ENCODE data around the gene ZNF451.

ZNF451 gene

GRCh38 chr6:57174511-57174907, 84.5 kb downstream of the ZNF451 start:
- H3K36me3 Mint-ChIP-seq (ENCODE audit: insufficient read depth) = no peaks in the 10 kb centered on the region
- no peak for DNase-seq
- ATAC-seq (replicated peaks) = no peak
- H3K4me1 Mint-ChIP-seq (ENCODE audit: low read depth in 2 of 2) = peaks cover 14 to 19% of the 10 kb centered on the region in 2 donors
- no peaks in the 10 kb centered on the region for H3K27me3 Mint-ChIP-seq
- H3K4me3 Mint-ChIP-seq = no peak overlapping the region
- H3K9me3 Mint-ChIP-seq = no peaks in the 10 kb centered on the region
- H3K27ac Mint-ChIP-seq = no peak overlapping the region

- Mint-ChIP-seq H3K27me3 (no peaks in the 10 kb centered on the region), H3K9me3 (no peaks in the 10 kb centered on the region), H3K27ac (no peak overlapping the region), H3K4me1 (ENCODE audit: low read depth in 2 of 2) (peaks cover 10 to 12% of the 10 kb centered on the region in 2 donors), H3K4me3 (no peak overlapping the region), H3K36me3 (ENCODE audit: insufficient read depth) (peaks cover 4% of the 10 kb centered on the region)
- DNase-seq (no peak), ATAC-seq (replicated peaks) (no peak)
Observed at GRCh38 chr6:57177545-57178265, 87.7 kb downstream of the ZNF451 start.

GRCh38 chr6:57180596-57180995, 90.6 kb downstream of the ZNF451 start:
- H3K27me3 Mint-ChIP-seq = no peaks in the 10 kb centered on the region
- no peak overlapping the region for H3K4me3 Mint-ChIP-seq
- no peaks in the 10 kb centered on the region for H3K9me3 Mint-ChIP-seq
- no peak for ATAC-seq (replicated peaks)
- no peak overlapping the region for H3K27ac Mint-ChIP-seq
- no peak for DNase-seq
- H3K4me1 Mint-ChIP-seq (ENCODE audit: low read depth in 2 of 2) = peaks cover 0 to under 1% of the 10 kb centered on the region in 2 donors
- H3K36me3 Mint-ChIP-seq (ENCODE audit: insufficient read depth) = peaks cover 12% of the 10 kb centered on the region

- Mint-ChIP-seq H3K4me1 (ENCODE audit: low read depth in 2 of 2) (no peaks in the 10 kb centered on the region), H3K4me3 (no peak overlapping the region), H3K9me3 (no peaks in the 10 kb centered on the region), H3K27ac (peak overlapping the region in 1 of 2 donors; percentile 2), H3K36me3 (ENCODE audit: insufficient read depth) (peaks cover 12% of the 10 kb centered on the region), H3K27me3 (no peaks in the 10 kb centered on the region)
- no peak for ATAC-seq (replicated peaks)
- DNase-seq = no peak
Observed at GRCh38 chr6:57182017-57182432, 92.0 kb downstream of the ZNF451 start.

- Mint-ChIP-seq H3K36me3 (ENCODE audit: insufficient read depth) (peaks cover 12% of the 10 kb centered on the region), H3K4me3 (no peak overlapping the region), H3K27ac (peak overlapping the region in 1 of 2 donors; percentile 20), H3K9me3 (no peaks in the 10 kb centered on the region), H3K27me3 (no peaks in the 10 kb centered on the region), H3K4me1 (ENCODE audit: low read depth in 2 of 2) (no peaks in the 10 kb centered on the region)
- DNase-seq = no peak
- no peak for ATAC-seq (replicated peaks)
Observed at GRCh38 chr6:57183336-57183735, 93.3 kb downstream of the ZNF451 start.

- no peaks in the 10 kb centered on the region for H3K9me3 Mint-ChIP-seq
- H3K36me3 Mint-ChIP-seq (ENCODE audit: insufficient read depth) = no peaks in the 10 kb centered on the region
- no peaks in the 10 kb centered on the region for H3K27me3 Mint-ChIP-seq
- ATAC-seq (replicated peaks) (no peak), DNase-seq (no peak)
- no peak overlapping the region for H3K27ac Mint-ChIP-seq
- H3K4me1 Mint-ChIP-seq (ENCODE audit: low read depth in 2 of 2) = no peaks in the 10 kb centered on the region
- no peak overlapping the region for H3K4me3 Mint-ChIP-seq
Observed at GRCh38 chr6:57190140-57190539, 100.2 kb downstream of the ZNF451 start.

GRCh38 chr6:57193177-57193576, 103.2 kb downstream of the ZNF451 start:
- ATAC-seq (replicated peaks) (no peak), DNase-seq (no peak)
- H3K27me3 Mint-ChIP-seq = no peaks in the 10 kb centered on the region
- H3K27ac Mint-ChIP-seq = no peak overlapping the region
- H3K9me3 Mint-ChIP-seq = no peaks in the 10 kb centered on the region
- no peaks in the 10 kb centered on the region for H3K4me1 Mint-ChIP-seq (ENCODE audit: low read depth in 2 of 2)
- H3K4me3 Mint-ChIP-seq = no peak overlapping the region
- no peaks in the 10 kb centered on the region for H3K36me3 Mint-ChIP-seq (ENCODE audit: insufficient read depth)

- Mint-ChIP-seq H3K36me3 (ENCODE audit: insufficient read depth) (no peaks in the 10 kb centered on the region), H3K27me3 (no peaks in the 10 kb centered on the region), H3K9me3 (no peaks in the 10 kb centered on the region), H3K27ac (no peak overlapping the region), H3K4me1 (ENCODE audit: low read depth in 2 of 2) (no peaks in the 10 kb centered on the region), H3K4me3 (no peak overlapping the region)
- DNase-seq (no peak), ATAC-seq (replicated peaks) (no peak)
Observed at GRCh38 chr6:57195457-57195856, 105.5 kb downstream of the ZNF451 start.

- Mint-ChIP-seq H3K9me3 (no peaks in the 10 kb centered on the region), H3K36me3 (ENCODE audit: insufficient read depth) (no peaks in the 10 kb centered on the region), H3K4me1 (ENCODE audit: low read depth in 2 of 2) (no peaks in the 10 kb centered on the region), H3K27ac (no peak overlapping the region), H3K4me3 (no peak overlapping the region), H3K27me3 (no peaks in the 10 kb centered on the region)
- ATAC-seq (replicated peaks) (no peak), DNase-seq (no peak)
Observed at GRCh38 chr6:57198926-57199636, 109.1 kb downstream of the ZNF451 start.

- Mint-ChIP-seq H3K4me1 (ENCODE audit: low read depth in 2 of 2) (no peaks in the 10 kb centered on the region), H3K27me3 (no peaks in the 10 kb centered on the region), H3K9me3 (no peaks in the 10 kb centered on the region), H3K36me3 (ENCODE audit: insufficient read depth) (no peaks in the 10 kb centered on the region), H3K4me3 (no peak overlapping the region), H3K27ac (no peak overlapping the region)
- ATAC-seq (replicated peaks) (no peak), DNase-seq (no peak)
Observed at GRCh38 chr6:57201718-57202117, 111.7 kb downstream of the ZNF451 start.

- Mint-ChIP-seq H3K36me3 (ENCODE audit: insufficient read depth) (no peaks in the 10 kb centered on the region), H3K4me3 (no peak overlapping the region), H3K27me3 (no peaks in the 10 kb centered on the region), H3K9me3 (no peaks in the 10 kb centered on the region), H3K4me1 (ENCODE audit: low read depth in 2 of 2) (no peaks in the 10 kb centered on the region), H3K27ac (no peak overlapping the region)
- ATAC-seq (replicated peaks) = no peak
- no peak for DNase-seq
Observed at GRCh38 chr6:57205550-57206328, 115.8 kb downstream of the ZNF451 start.

GRCh38 chr6:57207141-57207540, 117.2 kb downstream of the ZNF451 start:
- DNase-seq = no peak
- no peak for ATAC-seq (replicated peaks)
- Mint-ChIP-seq H3K36me3 (ENCODE audit: insufficient read depth) (no peaks in the 10 kb centered on the region), H3K9me3 (no peaks in the 10 kb centered on the region), H3K4me1 (ENCODE audit: low read depth in 2 of 2) (no peaks in the 10 kb centered on the region), H3K27me3 (no peaks in the 10 kb centered on the region), H3K27ac (no peak overlapping the region), H3K4me3 (no peak overlapping the region)

- H3K36me3 Mint-ChIP-seq (ENCODE audit: insufficient read depth) = no peaks in the 10 kb centered on the region
- no peaks in the 10 kb centered on the region for H3K27me3 Mint-ChIP-seq
- H3K4me3 Mint-ChIP-seq = no peak overlapping the region
- ATAC-seq (replicated peaks) (no peak), DNase-seq (no peak)
- no peak overlapping the region for H3K27ac Mint-ChIP-seq
- no peaks in the 10 kb centered on the region for H3K9me3 Mint-ChIP-seq
- no peaks in the 10 kb centered on the region for H3K4me1 Mint-ChIP-seq (ENCODE audit: low read depth in 2 of 2)
Observed at GRCh38 chr6:57207872-57208271, 117.9 kb downstream of the ZNF451 start.

GRCh38 chr6:57209030-57209429, 119.0 kb downstream of the ZNF451 start:
- no peak overlapping the region for H3K4me3 Mint-ChIP-seq
- no peak overlapping the region for H3K27ac Mint-ChIP-seq
- ATAC-seq (replicated peaks) (no peak), DNase-seq (no peak)
- H3K4me1 Mint-ChIP-seq (ENCODE audit: low read depth in 2 of 2) = no peaks in the 10 kb centered on the region
- H3K36me3 Mint-ChIP-seq (ENCODE audit: insufficient read depth) = no peaks in the 10 kb centered on the region
- no peaks in the 10 kb centered on the region for H3K9me3 Mint-ChIP-seq
- no peaks in the 10 kb centered on the region for H3K27me3 Mint-ChIP-seq
